ENCODE measurements around the gene SPATA46. TPM values are rescaled to one million over a fixed set of nuclear protein-coding genes. Genes with fewer than 3 reads are reported as not detected.

SPATA46 gene
- total RNA-seq, 1 donor from 2014 or later, result not detected

DNA sequence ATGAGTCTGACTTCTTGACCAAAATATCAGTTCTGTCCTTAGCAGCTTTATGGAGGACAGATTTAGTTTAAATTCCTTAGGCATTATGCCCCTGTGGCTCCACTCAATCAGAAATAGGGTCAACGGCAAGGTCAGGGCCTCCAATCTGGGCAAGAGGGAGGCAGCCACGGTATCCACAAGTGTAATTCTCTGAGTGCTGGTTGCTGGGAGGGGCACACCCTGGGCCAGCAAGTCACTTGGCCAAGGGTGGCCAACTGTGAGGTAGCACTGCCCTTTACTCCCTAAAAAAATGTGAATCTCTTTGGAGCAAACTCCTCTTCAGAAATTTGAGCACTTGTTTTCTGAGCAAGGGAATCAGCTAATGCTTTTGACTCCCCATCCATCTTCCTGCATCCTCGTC lies 12.8 kb downstream of the SPATA46 start:
- Histone ChIP-seq H3K4me2 (ENCODE audit: low read length) (no peak overlapping the region), H3K9me3 (ENCODE audit: insufficient read depth, low read depth, low read length) (no peaks in the 10 kb centered on the region), H3K9ac (ENCODE audit: low read length) (no peak overlapping the region), H4K20me1 (ENCODE audit: insufficient read depth, low read length) (no peaks in the 10 kb centered on the region), H3K27ac (ENCODE audit: low read depth, low read length) (no peak overlapping the region), H3K4me3 (ENCODE audit: insufficient read depth, low read depth, low read length) (no peak overlapping the region), H3K36me3 (ENCODE audit: insufficient read depth, low read length) (no peaks in the 10 kb centered on the region), H3K27me3 (ENCODE audit: insufficient read depth, low read length) (no peaks in the 10 kb centered on the region), H3K4me1 (ENCODE audit: insufficient read depth, low read length) (peaks cover 8% of the 10 kb centered on the region), H3K79me2 (ENCODE audit: insufficient read depth, low read length) (no peaks in the 10 kb centered on the region), H2AFZ (ENCODE audit: low read depth, low read length) (no peak overlapping the region)
- Mint-ChIP-seq H3K36me3 (ENCODE audit: low read depth, unreplicated experiment) (peaks cover 2% of the 10 kb centered on the region), H3K27me3 (ENCODE audit: low read depth, unreplicated experiment) (peaks cover 9% of the 10 kb centered on the region), H3K4me3 (ENCODE audit: unreplicated experiment) (no peak overlapping the region), H3K27ac (ENCODE audit: unreplicated experiment) (no peak overlapping the region), H3K9me3 (ENCODE audit: unreplicated experiment) (no peaks in the 10 kb centered on the region), H3K4me1 (ENCODE audit: low read depth, unreplicated experiment) (peaks cover 2% of the 10 kb centered on the region)
- TF ChIP-seq CTCF (IDR thresholded peaks at IDR 0.05; ENCODE audit: insufficient read depth, low read depth, low read length), result no peak
- TF ChIP-seq EZH2 (IDR thresholded peaks at IDR 0.05; ENCODE audit: insufficient read depth, low read length), result no peak
- no peak for FAIRE-seq
- no peak for DNase-seq (ENCODE audit: low read depth)

- H3K4me2 ChIP-seq (ENCODE audit: low read length), result no peak overlapping the region
- no peak overlapping the region for H3K4me3 Mint-ChIP-seq (ENCODE audit: unreplicated experiment)
- no peak overlapping the region for H3K9ac ChIP-seq (ENCODE audit: low read length)
- H3K79me2 ChIP-seq (ENCODE audit: insufficient read depth, low read length), result no peaks in the 10 kb centered on the region
- H3K9me3 ChIP-seq (ENCODE audit: insufficient read depth, low read depth, low read length), result no peaks in the 10 kb centered on the region
- peaks cover 8% of the 10 kb centered on the region for H3K4me1 ChIP-seq (ENCODE audit: insufficient read depth, low read length)
- H3K36me3 Mint-ChIP-seq (ENCODE audit: low read depth, unreplicated experiment), result peaks cover 2% of the 10 kb centered on the region
- no peak overlapping the region for H3K4me3 ChIP-seq (ENCODE audit: insufficient read depth, low read depth, low read length)
- H3K4me1 Mint-ChIP-seq (ENCODE audit: low read depth, unreplicated experiment), result peaks cover 2% of the 10 kb centered on the region
- H3K27me3 ChIP-seq (ENCODE audit: insufficient read depth, low read length), result no peaks in the 10 kb centered on the region
- H4K20me1 ChIP-seq (ENCODE audit: insufficient read depth, low read length), result no peaks in the 10 kb centered on the region
- H3K27ac Mint-ChIP-seq (ENCODE audit: unreplicated experiment), result no peak overlapping the region
- no peak overlapping the region for H3K27ac ChIP-seq (ENCODE audit: low read depth, low read length)
- DNase-seq (ENCODE audit: low read depth), result no peak
- no peaks in the 10 kb centered on the region for H3K36me3 ChIP-seq (ENCODE audit: insufficient read depth, low read length)
- no peaks in the 10 kb centered on the region for H3K9me3 Mint-ChIP-seq (ENCODE audit: unreplicated experiment)
- peaks cover 10% of the 10 kb centered on the region for H3K27me3 Mint-ChIP-seq (ENCODE audit: low read depth, unreplicated experiment)
- H2AFZ ChIP-seq (ENCODE audit: low read depth, low read length), result peak overlapping the region; percentile 5
- no peak for TF ChIP-seq EZH2 (IDR thresholded peaks at IDR 0.05; ENCODE audit: insufficient read depth, low read length)
- no peak for TF ChIP-seq CTCF (IDR thresholded peaks at IDR 0.05; ENCODE audit: insufficient read depth, low read depth, low read length)
- FAIRE-seq, result no peak
Observed at GRCh38 chr1:162361349-162361748, 15.3 kb downstream of the SPATA46 start.

DNA sequence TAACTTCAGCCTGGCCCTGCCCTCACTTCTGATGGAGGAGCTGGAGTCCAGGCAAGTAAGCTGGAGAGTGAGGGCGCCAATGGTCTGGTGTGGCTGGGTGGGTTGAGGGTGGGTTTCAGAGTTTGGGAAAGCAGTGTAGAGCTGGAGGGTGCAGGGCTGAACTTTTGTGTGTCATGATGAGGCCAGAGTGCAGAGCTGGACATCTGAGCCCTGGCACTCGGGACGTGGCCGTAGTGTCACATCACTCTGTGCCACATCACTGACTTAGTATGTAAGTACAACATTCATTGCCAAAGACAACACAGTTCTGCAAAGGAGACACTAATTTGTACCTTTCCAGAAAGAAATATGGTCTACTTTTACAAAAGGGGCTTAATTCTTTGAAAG lies 15.8 kb downstream of the SPATA46 start:
- FAIRE-seq, result no peak

More for the DNA sequence above, 15.8 kb downstream of the SPATA46 start:
- no peaks in the 10 kb centered on the region for H3K36me3 Mint-ChIP-seq (ENCODE audit: low read depth, unreplicated experiment)
- Histone ChIP-seq H3K79me2 (ENCODE audit: insufficient read depth, low read length) (no peaks in the 10 kb centered on the region), H4K20me1 (ENCODE audit: insufficient read depth, low read length) (no peaks in the 10 kb centered on the region), H2AFZ (ENCODE audit: low read depth, low read length) (no peak overlapping the region), H3K4me1 (ENCODE audit: insufficient read depth, low read length) (peaks cover 8% of the 10 kb centered on the region), H3K27ac (ENCODE audit: low read depth, low read length) (no peak overlapping the region), H3K4me3 (ENCODE audit: insufficient read depth, low read depth, low read length) (no peak overlapping the region), H3K9ac (ENCODE audit: low read length) (no peak overlapping the region), H3K27me3 (ENCODE audit: insufficient read depth, low read length) (no peaks in the 10 kb centered on the region), H3K36me3 (ENCODE audit: insufficient read depth, low read length) (no peaks in the 10 kb centered on the region), H3K9me3 (ENCODE audit: insufficient read depth, low read depth, low read length) (no peaks in the 10 kb centered on the region), H3K4me2 (ENCODE audit: low read length) (no peak overlapping the region)
- no peaks in the 10 kb centered on the region for H3K9me3 Mint-ChIP-seq (ENCODE audit: unreplicated experiment)
- H3K4me1 Mint-ChIP-seq (ENCODE audit: low read depth, unreplicated experiment), result peaks cover 2% of the 10 kb centered on the region
- no peak overlapping the region for H3K27ac Mint-ChIP-seq (ENCODE audit: unreplicated experiment)
- TF ChIP-seq CTCF (IDR thresholded peaks at IDR 0.05; ENCODE audit: insufficient read depth, low read depth, low read length) (no peak), EZH2 (IDR thresholded peaks at IDR 0.05; ENCODE audit: insufficient read depth, low read length) (no peak)
- H3K4me3 Mint-ChIP-seq (ENCODE audit: unreplicated experiment), result no peak overlapping the region
- H3K27me3 Mint-ChIP-seq (ENCODE audit: low read depth, unreplicated experiment), result peaks cover 6% of the 10 kb centered on the region
- no peak for DNase-seq (ENCODE audit: low read depth)
